HPDE6-E6E7 (cell line): ENCODE results near the gene DUSP16.
"Not testable (repeated sequence)": the region's sequence is repeated elsewhere in the genome, so short reads cannot be mapped to it uniquely, and the experiment has no call there.

Source experiments
- DNase-seq: peaks from one replicate; pipeline ENCODE4 v3.0.0; 2011; ENCODE audit warnings: missing footprints; ENCODE audit errors: extremely low spot score

Gene DUSP16

DNA sequence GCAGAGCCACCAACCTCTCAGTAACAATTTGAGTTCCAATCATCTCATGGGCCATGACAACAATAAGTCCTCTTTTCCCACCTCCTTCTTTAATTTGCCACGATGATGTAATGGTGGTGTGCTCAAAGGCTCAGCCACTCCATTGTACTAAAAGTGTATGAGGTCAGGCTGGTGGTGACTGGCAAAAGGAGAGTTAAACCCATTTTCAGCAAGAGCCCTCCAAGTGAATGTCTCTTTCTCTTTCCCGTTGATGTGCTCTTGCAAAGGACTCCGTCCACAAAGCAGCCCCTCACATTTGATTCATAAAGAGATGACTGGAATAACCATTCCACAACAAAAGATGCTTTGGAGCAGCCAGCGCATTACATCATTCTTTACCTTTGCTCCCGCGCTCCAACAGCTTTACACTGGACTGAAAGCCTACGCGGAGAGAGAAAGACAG, 41.6 kb downstream of the DUSP16 start:
- DNase-seq, result no peak

DNA sequence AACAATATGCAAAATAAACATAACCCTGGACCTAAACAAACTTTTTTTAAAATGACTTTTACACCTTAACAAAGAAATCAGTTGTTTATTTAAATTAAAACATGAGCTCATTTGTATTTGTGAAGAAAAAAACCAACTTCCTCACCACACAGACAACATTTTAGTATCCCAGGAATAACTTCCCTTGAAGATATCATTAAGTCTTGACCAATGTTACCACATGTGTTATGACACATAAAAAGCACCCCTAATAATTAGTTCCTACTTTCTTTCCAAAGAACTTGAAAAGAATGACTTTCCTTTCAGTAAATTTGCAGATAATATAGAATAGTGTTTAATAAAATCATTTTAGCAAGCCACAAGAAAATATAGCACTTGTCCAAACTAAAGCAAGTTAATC, 42.4 kb downstream of the DUSP16 start:
- no peak for DNase-seq

- no peak for DNase-seq
Measured at GRCh38 chr12:12519354-12519998, 43.2 kb downstream of the DUSP16 start.

- DNase-seq, result no peak
Measured at GRCh38 chr12:12518919-12519318, 43.7 kb downstream of the DUSP16 start.

DNA sequence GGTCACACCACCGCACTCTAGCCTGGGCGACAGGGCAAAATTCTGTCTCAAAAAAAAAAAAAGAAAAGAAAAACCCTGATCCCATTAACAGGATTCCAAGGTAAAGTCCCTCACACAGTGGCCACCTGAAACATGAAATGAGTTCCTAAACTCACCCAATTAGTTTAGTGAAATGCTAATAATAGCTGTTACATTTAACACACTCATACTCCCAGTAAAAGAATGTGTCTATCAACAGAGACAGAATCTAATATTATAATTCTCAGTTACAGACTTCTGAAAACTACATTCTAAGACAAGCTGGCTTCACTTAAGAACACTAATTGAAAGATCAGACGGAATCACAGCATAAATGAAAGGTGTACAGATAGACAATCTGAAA, 44.2 kb downstream of the DUSP16 start:
- DNase-seq, result no peak

DNA sequence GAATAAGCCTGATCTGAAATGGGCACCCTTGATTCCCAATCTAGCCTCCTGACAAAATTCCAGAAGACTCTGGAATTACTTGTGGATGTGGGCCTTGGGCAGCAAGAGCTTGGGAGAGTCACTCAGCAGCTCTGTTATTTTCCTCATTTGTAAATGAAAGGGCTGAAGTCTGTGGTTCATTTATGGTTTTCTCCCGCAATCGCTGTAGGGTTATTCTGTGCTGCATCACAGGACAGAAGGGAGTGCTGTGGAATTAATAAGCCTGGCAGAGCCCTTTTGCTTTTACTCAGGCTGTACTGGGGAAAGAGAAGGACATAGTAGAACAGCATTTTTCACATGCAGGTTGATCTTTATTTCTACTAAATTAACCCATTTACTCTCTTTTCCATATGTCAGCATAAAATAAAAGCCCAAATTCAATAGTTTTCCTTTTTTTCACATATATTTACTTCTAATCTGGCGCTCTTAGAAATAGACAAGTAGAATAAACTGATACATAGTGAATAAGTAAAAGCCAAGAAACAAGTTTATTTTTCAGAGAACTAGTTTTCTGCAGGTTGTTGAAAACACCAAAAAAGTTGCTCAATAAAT, 49.2 kb downstream of the DUSP16 start:
- DNase-seq, result no peak

GRCh38 chr12:12511895-12512711, 50.6 kb downstream of the DUSP16 start:
- DNase-seq, result no peak

- no peak for DNase-seq
Measured at GRCh38 chr12:12511021-12511783, 51.5 kb downstream of the DUSP16 start.

DNA sequence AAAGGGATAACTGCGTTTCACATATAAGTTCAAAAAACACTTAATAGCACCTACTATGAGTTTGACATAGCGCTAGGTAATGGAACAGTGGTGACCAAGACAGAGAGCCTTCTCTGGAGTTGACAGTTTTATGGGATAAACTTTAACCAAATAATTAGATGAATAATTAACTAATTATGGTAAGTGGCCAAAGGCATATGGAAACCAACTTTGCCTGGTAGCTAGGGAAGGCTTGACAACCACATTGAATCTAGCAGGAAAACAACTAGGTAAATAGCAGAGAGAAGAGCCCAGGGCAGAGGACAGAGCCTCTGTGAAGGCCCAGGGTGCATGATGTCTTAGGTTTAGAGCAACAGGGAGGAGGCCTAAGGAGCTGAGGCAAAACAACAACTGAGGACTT, 52.1 kb downstream of the DUSP16 start:
- DNase-seq, result no peak

DNA sequence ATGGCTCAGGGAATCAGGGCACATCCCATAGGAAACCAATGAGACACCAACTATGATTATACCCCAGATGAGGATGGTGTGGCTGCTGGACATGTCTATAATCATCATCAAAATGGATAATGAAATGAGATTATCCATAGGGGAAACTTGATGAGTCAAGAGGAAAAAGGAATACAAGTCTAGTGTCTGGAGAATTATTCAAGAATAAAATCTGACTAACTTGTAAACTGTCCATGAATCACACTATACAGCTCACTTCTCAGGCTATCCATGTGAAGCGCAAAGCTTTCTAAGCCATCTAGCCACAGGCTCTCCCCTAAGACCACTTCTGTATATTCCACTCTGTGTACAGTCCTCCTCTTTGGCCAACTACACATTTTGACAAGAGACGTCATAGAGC, 52.5 kb downstream of the DUSP16 start:
- DNase-seq, result no peak

DNA sequence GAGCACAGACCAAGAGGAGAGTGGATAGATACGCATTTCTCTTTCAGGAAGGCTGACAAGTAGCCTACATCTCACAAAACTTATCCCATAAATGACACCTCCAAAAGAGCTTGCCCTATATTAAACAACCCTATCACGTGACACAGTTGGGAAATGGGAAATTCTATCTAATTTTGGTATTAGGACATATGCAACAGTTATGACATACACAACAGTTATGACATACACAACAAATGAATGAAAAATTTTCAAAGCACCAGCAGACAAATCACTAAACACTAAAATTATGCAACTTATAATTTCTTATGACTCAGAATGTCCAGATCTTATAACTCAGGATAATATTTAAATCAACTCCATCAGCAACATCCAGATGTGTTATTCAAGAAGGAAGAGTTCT, 54.1 kb downstream of the DUSP16 start:
- DNase-seq, result no peak

GRCh38 chr12:12507121-12507520, 55.5 kb downstream of the DUSP16 start:
- no peak for DNase-seq

GRCh38 chr12:12506496-12506890, 56.2 kb downstream of the DUSP16 start:
- DNase-seq, result no peak

DNA sequence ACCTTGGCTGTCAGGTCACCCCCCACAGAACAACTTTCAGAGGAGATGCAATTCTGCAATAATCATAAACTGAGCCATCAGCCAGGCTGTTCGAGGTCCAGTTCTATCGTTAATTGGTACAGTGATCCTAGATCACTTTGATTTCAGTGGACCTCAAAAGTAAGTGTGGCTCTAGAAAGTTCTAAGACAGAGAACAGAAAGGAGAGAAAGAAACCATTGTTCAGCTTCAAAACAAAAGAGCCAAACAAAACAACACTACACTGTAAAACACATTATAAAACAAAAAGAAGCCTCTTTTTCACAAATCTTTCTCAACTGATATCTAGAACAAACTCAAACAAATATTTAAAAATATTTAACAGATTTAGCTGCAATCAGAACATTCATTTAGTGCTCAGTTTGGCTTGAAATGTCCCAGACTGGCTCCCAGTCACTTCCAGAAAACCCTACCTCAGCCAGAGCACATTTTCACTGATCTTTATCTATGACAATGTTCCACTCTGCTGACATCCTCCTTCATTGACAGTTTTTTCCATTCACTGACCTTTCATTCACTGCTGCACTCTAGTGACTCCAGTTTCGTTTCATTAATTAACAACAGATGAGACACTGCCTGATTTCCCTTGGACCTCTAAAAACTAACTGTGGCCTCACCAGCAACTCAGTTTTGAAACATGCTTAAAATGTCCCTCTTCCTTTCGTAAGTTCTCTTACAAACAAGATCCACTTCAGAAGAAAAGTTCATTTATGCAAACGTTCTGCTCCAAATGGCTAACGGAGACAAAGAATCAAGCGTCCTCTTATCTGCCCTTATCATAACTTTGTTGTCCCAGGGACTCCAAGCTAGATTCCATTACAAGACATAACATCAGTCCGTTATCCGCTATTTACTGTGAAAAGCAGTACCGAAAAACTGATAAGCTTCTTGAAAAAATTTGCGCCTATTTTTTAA, 56.8 kb downstream of the DUSP16 start:
- DNase-seq, result no peak

DNA sequence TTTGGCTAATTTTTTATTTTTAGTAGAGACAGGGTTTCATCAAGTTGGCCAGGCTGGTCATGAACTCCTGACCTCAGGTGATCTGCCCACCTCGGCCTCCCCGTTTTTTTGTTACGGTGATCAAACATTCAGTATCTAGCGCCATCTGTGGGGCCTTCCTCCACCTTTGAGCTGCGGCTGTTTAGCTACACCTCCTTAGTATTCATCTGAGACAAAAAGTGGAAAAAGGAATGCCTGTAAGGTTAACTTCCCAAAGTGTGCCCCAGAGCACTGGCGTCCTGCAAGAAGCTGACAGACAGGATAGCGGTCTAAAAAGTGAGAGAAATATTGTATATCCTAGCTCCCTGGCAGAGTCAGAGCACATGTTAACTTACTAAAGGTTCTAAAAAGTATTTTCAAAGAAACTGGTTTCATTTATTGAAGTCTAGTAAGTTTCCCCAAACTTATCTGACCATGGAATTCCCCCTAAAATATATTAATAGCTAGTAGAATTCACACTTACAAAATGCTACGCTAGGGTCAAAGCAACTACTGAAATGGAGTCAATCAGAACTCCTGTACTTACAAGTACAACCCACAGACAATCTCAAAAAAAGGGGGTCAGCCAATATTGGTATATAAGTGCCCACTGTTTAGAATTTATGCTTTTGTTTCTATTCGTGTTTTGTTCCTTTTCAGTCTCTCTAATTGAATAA, 59.1 kb downstream of the DUSP16 start:
- DNase-seq, result no peak

GRCh38 chr12:12502815-12503151, 59.9 kb downstream of the DUSP16 start:
- DNase-seq, result no peak

GRCh38 chr12:12502130-12502814, 60.4 kb downstream of the DUSP16 start:
- not testable (repeated sequence) for DNase-seq

DNA sequence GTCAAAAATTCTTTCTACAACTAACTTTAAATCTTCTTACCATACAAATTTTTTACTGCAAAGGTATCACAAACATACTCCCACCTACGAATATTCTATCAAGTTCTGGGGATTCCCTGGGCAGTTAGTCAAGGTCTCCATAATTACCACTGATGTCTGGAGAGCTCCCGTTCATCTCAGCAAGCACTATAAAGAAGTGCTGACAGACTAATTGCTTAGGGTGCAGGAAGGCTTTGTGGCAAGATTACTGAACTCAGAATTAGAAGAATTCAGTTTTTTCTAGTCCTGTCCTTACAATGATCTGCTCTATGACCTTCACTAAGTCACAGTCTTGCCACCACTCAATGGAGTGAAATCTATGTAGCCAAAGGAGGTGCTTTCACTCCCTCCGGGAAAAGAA, 61.5 kb downstream of the DUSP16 start:
- DNase-seq, result no peak

DNA sequence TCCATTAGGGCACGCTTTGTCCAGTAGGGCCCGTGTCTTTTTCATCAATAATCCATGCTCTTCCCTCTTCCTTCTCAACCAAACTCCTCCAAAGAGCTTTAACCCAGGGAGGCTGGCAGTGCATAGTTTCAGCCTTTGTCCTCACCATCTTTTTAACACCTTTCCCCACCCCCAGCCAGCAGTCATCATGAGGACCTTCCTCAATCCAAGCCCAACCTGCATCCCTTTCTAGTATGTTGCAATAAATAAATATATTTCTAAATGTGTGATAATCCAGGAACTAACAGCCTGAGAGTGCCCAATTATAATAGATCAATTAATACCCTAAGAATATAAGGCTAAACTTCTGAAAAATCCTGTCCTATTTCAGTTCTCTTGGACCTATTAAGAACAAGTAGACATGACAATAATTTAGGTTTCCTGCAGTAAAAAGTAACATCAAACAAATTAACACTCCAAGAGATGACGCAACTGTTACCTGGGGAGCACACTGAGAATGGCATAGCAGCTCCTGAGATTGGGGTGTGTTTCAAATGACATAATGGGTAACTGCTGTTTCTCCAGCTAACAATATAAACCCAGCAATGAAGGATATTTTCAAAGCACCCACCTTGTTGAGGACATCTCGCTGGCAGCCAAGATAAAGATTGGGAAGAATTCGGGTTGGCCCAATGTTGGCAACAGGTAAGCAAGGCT, 62.6 kb downstream of the DUSP16 start:
- DNase-seq, result no peak
